IMR-90 (cell line): ENCODE data around the gene METTL27. TPM values are rescaled to one million over a fixed set of nuclear protein-coding genes. Genes with fewer than 3 reads are reported as not detected.

Source experiments
- ATAC-seq: fragments of 200-7000 bp; cut with Tn5 transposase; 2 replicates; pipeline ENCODE4 v1.9.1; 2020; ENCODE audit warnings: low read depth, mild to moderate bottlenecking, moderate library complexity
- BruUV-seq: library from RNA; stranded (reverse); fragments of 400-500 nt; replicated peaks from 2 replicates; lab custom pipeline; 2021; lab: Mats Ljungman, UMichigan
- CTCF ChIA-PET: fragments of 300-600 bp; formaldehyde crosslinking; extraction: SDS; loops from one replicate; lab custom pipeline; 2021; ENCODE audit warnings: antibody characterized with exemption; lab: Yijun Ruan, JAX
- POLR2A ChIA-PET: fragments of 300-600 bp; sonication (Branson Sonifier 250); formaldehyde crosslinking; loops from one replicate; lab custom pipeline; 2022; ENCODE audit warnings: antibody characterized with exemption; ENCODE audit not compliant: unreplicated experiment; lab: Charles Lee
- DNase-seq: peaks from one replicate; pipeline ENCODE4 v3.0.0; 2013
- H2AFZ ChIP-seq: replicated peaks from 2 replicates; pipeline ENCODE3; 2013; ENCODE audit warnings: low read length, mild to moderate bottlenecking; ENCODE audit not compliant: poor library complexity
- H2AK5ac ChIP-seq: 2 replicates; pipeline ENCODE4 v1.6.1; 2013; ENCODE audit warnings: low read depth, low read length, inconsistent platforms
- H2AK9ac ChIP-seq: replicated peaks from 2 replicates; pipeline ENCODE3; 2013; ENCODE audit warnings: mild to moderate bottlenecking, low read depth, low read length, moderate library complexity; ENCODE audit not compliant: poor library complexity
- H2BK120ac ChIP-seq: 2 replicates; pipeline ENCODE4 v1.6.1; 2013; ENCODE audit warnings: low read depth, low read length, inconsistent platforms
- H2BK15ac ChIP-seq: 3 replicates; pipeline ENCODE4 v1.6.1; 2013; ENCODE audit warnings: low read depth, low read length, inconsistent platforms
- H2BK20ac ChIP-seq: 2 replicates; pipeline ENCODE4 v1.6.1; 2013; ENCODE audit warnings: low read depth, mild to moderate bottlenecking, inconsistent platforms, low read length, moderate library complexity
- H2BK5ac ChIP-seq: 2 replicates; pipeline ENCODE4 v1.6.1; 2013; ENCODE audit warnings: mild to moderate bottlenecking, low read depth, low read length, inconsistent platforms; ENCODE audit not compliant: poor library complexity, severe bottlenecking
- H3K14ac ChIP-seq: replicated peaks from 2 replicates; pipeline ENCODE4 v1.6.1; 2013; ENCODE audit warnings: low read depth, low read length, inconsistent platforms
- H3K18ac ChIP-seq: 2 replicates; pipeline ENCODE4 v1.6.1; 2013; ENCODE audit warnings: low read depth, low read length, control low read depth
- H3K23ac ChIP-seq: 2 replicates; pipeline ENCODE4 v1.6.1; 2013; ENCODE audit warnings: low read depth, low read length, inconsistent platforms
- H3K27ac ChIP-seq: 2 replicates; pipeline ENCODE4 v1.5.1; 2013; ENCODE audit warnings: mild to moderate bottlenecking, control low read depth, low read length; ENCODE audit not compliant: insufficient read depth
- H3K27me3 ChIP-seq: 2 replicates; pipeline ENCODE4 v1.6.1; 2013; ENCODE audit warnings: low read length; ENCODE audit not compliant: control insufficient read depth, insufficient read depth
- H3K36me3 ChIP-seq: 2 replicates; pipeline ENCODE4 v1.6.1; 2013; ENCODE audit warnings: low read length, mixed read lengths; ENCODE audit not compliant: control insufficient read depth, insufficient read depth
- H3K4ac ChIP-seq: 2 replicates; pipeline ENCODE4 v1.6.1; 2013; ENCODE audit warnings: low read depth, low read length, inconsistent platforms
- H3K4me1 ChIP-seq: 2 replicates; pipeline ENCODE4 v1.6.1; 2013; ENCODE audit warnings: low read length, mixed read lengths; ENCODE audit not compliant: control insufficient read depth, insufficient read depth
- H3K4me2 ChIP-seq: 2 replicates; pipeline ENCODE4 v1.6.1; 2013; ENCODE audit warnings: low read depth, mild to moderate bottlenecking, control low read depth, low read length, moderate library complexity
- H3K4me3 ChIP-seq: 2 replicates; pipeline ENCODE4 v1.5.1; 2013; ENCODE audit warnings: low read depth, mild to moderate bottlenecking, control low read depth, low read length, moderate library complexity; ENCODE audit not compliant: insufficient read depth
- H3K56ac ChIP-seq: 2 replicates; pipeline ENCODE4 v1.6.1; 2013; ENCODE audit warnings: low read length, inconsistent platforms; ENCODE audit not compliant: insufficient read depth; ENCODE audit errors: extremely low read depth
- H3K79me1 ChIP-seq, 2 experiments: 2 replicates each; pipeline ENCODE4 v1.6.1; 2013; ENCODE audit warnings: low read length in 2 of 2, inconsistent platforms in 1 of 2, low read depth in 1 of 2
- H3K9ac ChIP-seq: 2 replicates; pipeline ENCODE4 v1.6.1; 2013; ENCODE audit warnings: low read depth, low read length, control low read depth
- H3K9me1 ChIP-seq: 2 replicates; pipeline ENCODE4 v1.6.1; 2013; ENCODE audit warnings: low read length, inconsistent platforms; ENCODE audit not compliant: insufficient read depth
- H3K9me3 ChIP-seq: 2 replicates; pipeline ENCODE4 v1.6.1; 2013; ENCODE audit warnings: low read length; ENCODE audit not compliant: control insufficient read depth, insufficient read depth
- H4K20me1 ChIP-seq: 2 replicates; pipeline ENCODE4 v1.6.1; 2013; ENCODE audit warnings: low read length, inconsistent platforms; ENCODE audit not compliant: insufficient read depth
- H4K5ac ChIP-seq: 2 replicates; pipeline ENCODE4 v1.6.1; 2013; ENCODE audit warnings: mild to moderate bottlenecking, low read depth, low read length, control low read depth
- H4K8ac ChIP-seq, 2 experiments: 2 replicates each; pipeline ENCODE4 v1.6.1; 2013; ENCODE audit warnings: low read depth in 2 of 2, low read length in 2 of 2, control low read depth in 1 of 2, inconsistent platforms in 1 of 2
- H4K91ac ChIP-seq: 2 replicates; pipeline ENCODE4 v1.6.1; 2013; ENCODE audit warnings: low read depth, low read length, inconsistent platforms; ENCODE audit not compliant: insufficient read depth
- CHD1 ChIP-seq: IDR thresholded peaks from 2 replicates; pipeline ENCODE4 v1.6.1; 2012; ENCODE audit warnings: low read depth, low read length, improper control_type of control experiment
- FOS ChIP-seq: fragments of 150-350 bp; IDR thresholded peaks from 2 replicates; pipeline ENCODE4 v1.6.1; 2016; ENCODE audit warnings: low read depth, low read length
- MAFK ChIP-seq: IDR thresholded peaks from 2 replicates; pipeline ENCODE4 v1.6.1; 2012; ENCODE audit warnings: low read depth, low read length, improper control_type of control experiment
- NFE2L2 ChIP-seq: fragments of 150-350 bp; IDR thresholded peaks from 2 replicates; pipeline ENCODE4 v1.6.1; 2016; ENCODE audit warnings: low read depth, mild to moderate bottlenecking, low read length
- RAD21 ChIP-seq: IDR thresholded peaks from 2 replicates; pipeline ENCODE4 v1.6.1; 2012; ENCODE audit warnings: low read length, improper control_type of control experiment
- RFX5 ChIP-seq: IDR thresholded peaks from 2 replicates; pipeline ENCODE4 v1.8.0; 2012; ENCODE audit warnings: low read depth, mild to moderate bottlenecking, low read length, moderate library complexity
- SMC3 ChIP-seq: fragments of 150-350 bp; IDR thresholded peaks from 2 replicates; pipeline ENCODE4 v1.6.1; 2016; ENCODE audit warnings: low read depth, mild to moderate bottlenecking, antibody characterized with exemption, low read length, moderate library complexity
- WGBS, 2 experiments: methylation state at CpG; one replicate each; pipeline versions ENCODE4 v1.1.5 to v1.1.7; 2013; ENCODE audit warnings: missing lambda C conversion rate in 2 of 2; ENCODE audit not compliant: insufficient read length in 1 of 2; ENCODE audit errors: extremely low coverage in 2 of 2; 5-methylcytosine and 5-hydroxymethylcytosine counted together
- dilution Hi-C: fragments of 300-500 bp; cut with HindIII; formaldehyde crosslinking; loops from one replicate; pipeline ENCODE4 v1.14.3; 2018; ENCODE audit warnings: low sequenced_read_pairs; ENCODE audit not compliant: unreplicated experiment
- in situ Hi-C: fragments of 300-500 bp; cut with MboI; formaldehyde crosslinking; loops from 3 replicates; pipeline ENCODE4 v1.14.3; 2019; ENCODE audit warnings: low sequenced_read_pairs, inconsistent platforms, mixed read lengths
- intact Hi-C: fragments of 100-400 bp; cut with micrococcal nuclease; formaldehyde crosslinking; loops from 2 replicates; pipeline ENCODE4 v1.10.0; 2022
- polyA plus RNA-seq, 3 experiments: library from polyadenylated mRNA; depleted of rRNA; stranded (reverse); fragments of >200 nt; gene quantifications; 2 replicates each; pipeline ENCODE4 v1.2.3, GENCODE V29; 2012; ENCODE audit warnings: low replicate concordance in 1 of 3
- total RNA-seq: library from RNA; depleted of rRNA; stranded (reverse); fragments of >200 nt; gene quantifications from 2 replicates; pipeline ENCODE4 v1.2.3, GENCODE V29; 2012
- TF ChIP-seq, protein P1 (sequence below): conservative IDR thresholded peaks from 2 replicates; pipeline ENCODE4 v1.5.1; 2012; ENCODE audit warnings: mild to moderate bottlenecking, low read depth, low read length, improper control_type of control experiment

METTL27 gene
- total and polyA plus RNA-seq, 2 of the 4 experiments (the other 2 are of a cell fraction) = 2.3 to 4.3 TPM

DNA sequence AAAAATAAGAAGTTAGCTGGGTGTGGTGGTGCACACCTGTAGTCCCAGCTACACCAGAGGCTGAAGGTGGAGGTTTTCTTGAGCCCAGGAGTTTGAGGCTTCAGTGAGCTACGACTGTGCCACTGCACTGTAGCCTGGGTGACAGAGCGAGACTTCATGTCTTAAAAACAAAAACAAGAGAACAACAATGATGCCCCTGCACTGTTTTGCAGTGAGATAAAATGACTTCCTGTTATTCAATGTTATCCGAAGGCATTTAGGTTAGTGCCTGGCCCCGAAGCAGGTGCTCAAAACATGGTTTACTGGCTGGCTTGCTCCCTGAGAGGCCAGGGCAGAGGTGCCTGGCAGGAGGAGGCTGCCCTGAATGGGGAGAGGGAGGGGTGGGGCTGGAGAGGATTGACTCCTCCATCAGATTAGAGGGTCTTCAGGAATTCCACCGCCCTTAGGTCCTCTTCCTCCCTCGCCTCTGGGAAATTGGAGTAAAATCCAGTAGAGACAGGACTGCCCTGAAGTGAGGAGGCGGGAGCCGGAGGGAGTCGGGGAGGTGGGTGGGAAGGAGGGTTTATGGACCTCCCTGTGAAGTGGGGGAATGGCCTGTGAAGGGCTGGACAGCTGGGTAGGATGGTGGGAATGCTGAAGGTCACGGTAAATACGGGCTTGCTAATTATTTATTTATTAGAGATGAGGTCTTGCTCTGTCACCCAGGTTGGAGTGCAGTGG, 18.3 kb downstream of the METTL27 start:
- POLR2A ChIA-PET = no interaction called here
- peak overlapping the region in 1 of 2 experiments; percentile 47; a peak in 2 of 4 replicates for H4K8ac ChIP-seq
- H4K91ac ChIP-seq = no peak overlapping the region; the same call in 1 of the 2 replicates
- H2BK15ac ChIP-seq = peak overlapping the region; percentile 72; the same call in 2 of the 3 replicates
- peak overlapping the region; percentile 38 for H2AFZ ChIP-seq
- no peaks in the 10 kb centered on the region for H3K9me3 ChIP-seq
- H2AK5ac ChIP-seq = peak overlapping the region; percentile 83
- no peak overlapping the region for H3K4me3 ChIP-seq
- H3K4me1 ChIP-seq = peaks cover 14% of the 10 kb centered on the region
- dilution Hi-C loops = no loop called here
- TF ChIP-seq RAD21 = no peak
- TF ChIP-seq FOS = no peak
- no peak for TF ChIP-seq RFX5
- TF ChIP-seq, protein P1, sequence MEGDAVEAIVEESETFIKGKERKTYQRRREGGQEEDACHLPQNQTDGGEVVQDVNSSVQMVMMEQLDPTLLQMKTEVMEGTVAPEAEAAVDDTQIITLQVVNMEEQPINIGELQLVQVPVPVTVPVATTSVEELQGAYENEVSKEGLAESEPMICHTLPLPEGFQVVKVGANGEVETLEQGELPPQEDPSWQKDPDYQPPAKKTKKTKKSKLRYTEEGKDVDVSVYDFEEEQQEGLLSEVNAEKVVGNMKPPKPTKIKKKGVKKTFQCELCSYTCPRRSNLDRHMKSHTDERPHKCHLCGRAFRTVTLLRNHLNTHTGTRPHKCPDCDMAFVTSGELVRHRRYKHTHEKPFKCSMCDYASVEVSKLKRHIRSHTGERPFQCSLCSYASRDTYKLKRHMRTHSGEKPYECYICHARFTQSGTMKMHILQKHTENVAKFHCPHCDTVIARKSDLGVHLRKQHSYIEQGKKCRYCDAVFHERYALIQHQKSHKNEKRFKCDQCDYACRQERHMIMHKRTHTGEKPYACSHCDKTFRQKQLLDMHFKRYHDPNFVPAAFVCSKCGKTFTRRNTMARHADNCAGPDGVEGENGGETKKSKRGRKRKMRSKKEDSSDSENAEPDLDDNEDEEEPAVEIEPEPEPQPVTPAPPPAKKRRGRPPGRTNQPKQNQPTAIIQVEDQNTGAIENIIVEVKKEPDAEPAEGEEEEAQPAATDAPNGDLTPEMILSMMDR = no peak
- TF ChIP-seq CHD1 = no peak
- TF ChIP-seq NFE2L2 = no peak
- no peak for TF ChIP-seq SMC3
- TF ChIP-seq MAFK = no peak
- CTCF ChIA-PET = no interaction called here
- H2BK20ac ChIP-seq = peak overlapping the region; percentile 69; the same call in 1 of the 2 replicates
- no peak overlapping the region for H3K18ac ChIP-seq
- H3K9ac ChIP-seq = no peak overlapping the region
- H2AK9ac ChIP-seq = peak overlapping the region; percentile 70
- in situ Hi-C loops = no loop called here
- no peaks in the 10 kb centered on the region for H3K79me1 ChIP-seq
- no peaks in the 10 kb centered on the region for H3K27me3 ChIP-seq
- H2BK120ac ChIP-seq = peak overlapping the region; percentile 93
- no TSS peak for BruUV-seq
- ATAC-seq (no peak), DNase-seq (no peak)
- H3K14ac ChIP-seq = peak overlapping the region; percentile 71; the same call in 1 of the 2 replicates
- H4K20me1 ChIP-seq = no peaks in the 10 kb centered on the region
- H3K9me1 ChIP-seq = peaks cover 27% of the 10 kb centered on the region
- no peak overlapping the region; the same call in 1 of the 2 replicates for H3K23ac ChIP-seq
- H4K5ac ChIP-seq = no peak overlapping the region
- H3K36me3 ChIP-seq = no peaks in the 10 kb centered on the region
- H3K4ac ChIP-seq = peak overlapping the region; percentile 92
- intact Hi-C loops = no loop called here
- no peak overlapping the region for H2BK5ac ChIP-seq
- H3K56ac ChIP-seq = no peak overlapping the region
- H3K27ac ChIP-seq = no peak overlapping the region
- no peak overlapping the region for H3K4me2 ChIP-seq
- WGBS, 2 experiments = 92% methylated on average over 2 of the region's 11 CpGs; no CpG with 5 or more reads in 1 of the 2 experiments
